Metanephros (tissue), 2 donors: Measurements from ENCODE around the gene RPUSD4. TPM values are rescaled to one million over a fixed set of nuclear protein-coding genes. Genes with fewer than 3 reads are reported as not detected.

Experiments used
- small RNA-seq: library from RNA; depleted of rRNA; stranded (forward); fragments of <200 nt; gene quantifications from one replicate; pipeline ENCODE3, GENCODE V24; 2014; ENCODE audit warnings: low replicate concordance
- total RNA-seq: library from RNA; depleted of rRNA; stranded (reverse); fragments of >200 nt; gene quantifications from one replicate; pipeline ENCODE4 v1.2.3, GENCODE V29; 2014

Gene RPUSD4
- total RNA-seq = 32.2 TPM

GRCh38 chr11:126211236-126212088, at the start of gene RPUSD4, which contains the start of gene FAM118B:
TSS of gene RPUSD4 (minus strand) at chr11:126211650. CDS start at chr11:126211638, 12 bp downstream.
TSS of gene FAM118B (plus strand) at chr11:126211782. CDS start at chr11:126235002, 23,220 bp downstream.

Small RNAs within 50 kb of the gene (small RNA-seq; reads per million reads assigned to genes)
- gene AP001893.2 (not detected), gene RN7SL351P (not detected), gene RNU4-86P (not detected)

Other genes starting within 250 kb of the RPUSD4 start
- 34.1 TPM for gene CDON, start 148.8 kb downstream of the RPUSD4 start, total RNA-seq
- gene FAM118B, start 132 bp upstream of the RPUSD4 start, total RNA-seq = 14.1 TPM
- 38.0 TPM for gene SRPRA, start 57.2 kb upstream of the RPUSD4 start, total RNA-seq
- 25.2 TPM for gene FOXRED1, start 57.5 kb upstream of the RPUSD4 start, total RNA-seq
- 9.0 TPM for gene TIRAP, start 71.4 kb upstream of the RPUSD4 start, total RNA-seq
- 9.7 TPM for gene DCPS, start 92.4 kb upstream of the RPUSD4 start, total RNA-seq
- gene ST3GAL4, start 144.0 kb upstream of the RPUSD4 start, total RNA-seq = 23.8 TPM